Left lung (tissue), 10 donors: Measurements from ENCODE around the gene HRK. TPM values are rescaled to one million over a fixed set of nuclear protein-coding genes. Genes with fewer than 3 reads are reported as not detected.

ENCODE experiments used
- ATAC-seq: fragments of 200-7000 bp; cut with Tn5 transposase; one replicate; pipeline ENCODE4 v1.9.1; 2020; ENCODE audit warnings: moderate library complexity
- DNase-seq, 4 donors: peaks; one replicate each; pipeline ENCODE4 v3.0.0-alpha.2; 2013 to 2020
- H3K27ac ChIP-seq, 2 donors: fragments of 200-600 bp; sonication (generic) in 1 of 2; one replicate each; pipeline versions ENCODE4 v1.5.0 to v1.8.0; 2020 to 2021
- H3K27me3 ChIP-seq, 2 donors: fragments of 200-600 bp; sonication (generic) in 1 of 2; one replicate each; pipeline versions ENCODE4 v1.5.0 to v1.8.0; 2020 to 2021
- H3K36me3 ChIP-seq, 2 donors: fragments of 200-600 bp; sonication (generic) in 1 of 2; one replicate each; pipeline versions ENCODE4 v1.5.0 to v1.8.0; 2020 to 2021
- H3K4me1 ChIP-seq, 2 donors: fragments of 200-600 bp; one replicate each; pipeline ENCODE4 v1.8.0; 2021
- H3K4me3 ChIP-seq, 2 donors: fragments of 200-600 bp; sonication (generic) in 1 of 2; one replicate each; pipeline versions ENCODE4 v1.5.0 to v1.8.0; 2020 to 2021; ENCODE audit warnings: mild to moderate bottlenecking in 1 of 2
- H3K9me3 ChIP-seq, 2 donors: fragments of 200-600 bp; sonication (generic) in 1 of 2; one replicate each; pipeline versions ENCODE4 v1.5.0 to v1.8.0; 2020 to 2021
- intact Hi-C, 2 donors: fragments of 100-400 bp; cut with DNase I; formaldehyde crosslinking; loops; one replicate each; pipeline versions ENCODE4 v1.11.2 to v1.14.2; 2022
- polyA plus RNA-seq, 6 donors: library from polyadenylated mRNA; unstranded; fragments of 120-200 nt; gene quantifications; one replicate each; pipeline ENCODE4 v1.2.1, GENCODE V29; 2013; ENCODE audit not compliant: insufficient read length in 6 of 6
- total RNA-seq, 2 donors: library from RNA; stranded (reverse); fragmentation: NEBNext Ultra II Directional; extraction: Animal tissue kit (Norgen Biotek cat#: 25700); gene quantifications; one replicate each; pipeline ENCODE4 v1.2.1, GENCODE V29; 2021
- TF ChIP-seq, protein P1 (sequence below), 2 donors: fragments of 200-600 bp; sonication (generic) in 1 of 2; IDR thresholded peaks; one replicate each; pipeline versions ENCODE4 v1.5.0 to v1.8.0; 2021; ENCODE audit warnings: antibody characterized with exemption in 2 of 2
- donor health status: DM: no; HTN: yes; CAD: no.
- donor health status: DM: no; HTN: no; CAD: no.

The HRK gene
- total and polyA plus RNA-seq, 8 donors, result 0.06 to 0.34 (median 0.15) TPM

DNA sequence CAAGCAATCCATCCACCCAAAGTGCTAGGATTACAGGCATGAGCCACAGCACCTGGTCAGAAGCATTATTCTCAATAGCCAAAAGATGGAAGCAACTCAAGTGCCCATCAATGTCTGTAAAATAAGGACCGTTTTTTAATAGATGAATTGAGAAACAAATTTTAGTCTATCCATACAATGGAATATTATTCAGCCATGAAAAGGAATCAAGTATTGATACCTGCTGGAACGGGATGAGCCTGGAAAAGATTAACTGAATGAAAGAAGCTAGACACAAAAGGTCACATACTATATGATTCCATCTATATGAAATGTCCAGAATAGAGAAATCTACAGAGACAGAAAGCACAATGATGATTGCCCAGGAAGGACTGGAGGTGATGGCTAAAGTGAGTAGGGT is 20.4 kb upstream of the HRK start:
- intact Hi-C loops, result no loop called here
- no peak overlapping the region for H3K4me3 ChIP-seq
- no peaks in the 10 kb centered on the region for H3K4me1 ChIP-seq
- H3K36me3 ChIP-seq, result no peaks in the 10 kb centered on the region
- H3K27ac ChIP-seq, result no peak overlapping the region
- H3K9me3 ChIP-seq, result no peaks in the 10 kb centered on the region
- TF ChIP-seq, protein P1, sequence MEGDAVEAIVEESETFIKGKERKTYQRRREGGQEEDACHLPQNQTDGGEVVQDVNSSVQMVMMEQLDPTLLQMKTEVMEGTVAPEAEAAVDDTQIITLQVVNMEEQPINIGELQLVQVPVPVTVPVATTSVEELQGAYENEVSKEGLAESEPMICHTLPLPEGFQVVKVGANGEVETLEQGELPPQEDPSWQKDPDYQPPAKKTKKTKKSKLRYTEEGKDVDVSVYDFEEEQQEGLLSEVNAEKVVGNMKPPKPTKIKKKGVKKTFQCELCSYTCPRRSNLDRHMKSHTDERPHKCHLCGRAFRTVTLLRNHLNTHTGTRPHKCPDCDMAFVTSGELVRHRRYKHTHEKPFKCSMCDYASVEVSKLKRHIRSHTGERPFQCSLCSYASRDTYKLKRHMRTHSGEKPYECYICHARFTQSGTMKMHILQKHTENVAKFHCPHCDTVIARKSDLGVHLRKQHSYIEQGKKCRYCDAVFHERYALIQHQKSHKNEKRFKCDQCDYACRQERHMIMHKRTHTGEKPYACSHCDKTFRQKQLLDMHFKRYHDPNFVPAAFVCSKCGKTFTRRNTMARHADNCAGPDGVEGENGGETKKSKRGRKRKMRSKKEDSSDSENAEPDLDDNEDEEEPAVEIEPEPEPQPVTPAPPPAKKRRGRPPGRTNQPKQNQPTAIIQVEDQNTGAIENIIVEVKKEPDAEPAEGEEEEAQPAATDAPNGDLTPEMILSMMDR (IDR thresholded peaks at IDR 0.05), result no peak
- peaks cover 0 to 21% of the 10 kb centered on the region in 2 donors for H3K27me3 ChIP-seq
- ATAC-seq (no peak), DNase-seq (no peak)

DNA sequence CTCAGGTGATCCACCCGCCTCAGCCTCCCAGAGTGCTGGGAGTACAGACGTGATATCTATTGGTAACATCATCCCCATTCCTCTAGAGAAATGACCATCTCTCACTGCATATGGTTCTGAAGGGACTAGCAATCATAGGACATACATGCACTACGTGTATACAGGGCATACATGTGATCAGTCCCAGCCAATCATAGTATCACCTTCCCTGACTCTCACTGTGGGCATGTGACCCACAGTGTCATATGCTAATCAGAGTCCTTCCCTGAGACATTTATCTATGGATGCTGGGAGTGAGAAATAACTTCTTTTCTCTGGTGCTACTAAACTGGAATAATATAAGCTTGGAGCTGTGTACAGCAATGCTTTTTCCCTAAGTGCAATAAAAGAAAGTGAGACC is 17.4 kb upstream of the HRK start:
- TF ChIP-seq, protein P1 (IDR thresholded peaks at IDR 0.05), result no peak

DNA sequence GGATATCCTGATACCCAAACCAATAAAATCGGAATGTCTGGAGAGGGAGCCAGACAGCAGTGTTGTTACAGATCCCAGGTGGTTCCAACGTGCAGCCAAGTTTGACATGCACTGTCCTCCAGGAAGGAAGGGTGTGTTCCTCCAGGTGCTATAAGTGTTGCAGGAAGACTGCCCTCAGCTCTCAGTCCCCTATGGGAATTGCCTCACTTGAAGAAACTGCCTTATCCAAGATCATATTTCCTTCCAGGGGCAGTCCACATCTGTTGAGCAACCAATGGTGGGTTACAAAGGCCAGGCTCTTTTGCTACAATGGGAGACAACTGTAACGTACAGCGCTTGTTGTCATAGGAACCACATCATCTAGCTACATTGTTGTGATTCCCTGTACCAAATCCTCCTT is 16.2 kb upstream of the HRK start:
- Histone ChIP-seq H3K36me3 (no peaks in the 10 kb centered on the region), H3K27me3 (peaks cover 0 to 16% of the 10 kb centered on the region in 2 donors), H3K27ac (no peak overlapping the region), H3K4me1 (no peaks in the 10 kb centered on the region), H3K9me3 (no peaks in the 10 kb centered on the region), H3K4me3 (no peak overlapping the region)
- TF ChIP-seq, protein P1 (IDR thresholded peaks at IDR 0.05), result no peak
- DNase-seq (no peak), ATAC-seq (no peak)
- intact Hi-C loops, result no loop called here

More for the DNA sequence above, 17.4 kb upstream of the HRK start:
- Histone ChIP-seq H3K27ac (no peak overlapping the region), H3K27me3 (peaks cover 0 to 17% of the 10 kb centered on the region in 2 donors), H3K4me3 (no peak overlapping the region), H3K9me3 (no peaks in the 10 kb centered on the region), H3K36me3 (no peaks in the 10 kb centered on the region), H3K4me1 (no peaks in the 10 kb centered on the region)
- ATAC-seq (no peak), DNase-seq (no peak)
- intact Hi-C loops, result no loop called here

DNA sequence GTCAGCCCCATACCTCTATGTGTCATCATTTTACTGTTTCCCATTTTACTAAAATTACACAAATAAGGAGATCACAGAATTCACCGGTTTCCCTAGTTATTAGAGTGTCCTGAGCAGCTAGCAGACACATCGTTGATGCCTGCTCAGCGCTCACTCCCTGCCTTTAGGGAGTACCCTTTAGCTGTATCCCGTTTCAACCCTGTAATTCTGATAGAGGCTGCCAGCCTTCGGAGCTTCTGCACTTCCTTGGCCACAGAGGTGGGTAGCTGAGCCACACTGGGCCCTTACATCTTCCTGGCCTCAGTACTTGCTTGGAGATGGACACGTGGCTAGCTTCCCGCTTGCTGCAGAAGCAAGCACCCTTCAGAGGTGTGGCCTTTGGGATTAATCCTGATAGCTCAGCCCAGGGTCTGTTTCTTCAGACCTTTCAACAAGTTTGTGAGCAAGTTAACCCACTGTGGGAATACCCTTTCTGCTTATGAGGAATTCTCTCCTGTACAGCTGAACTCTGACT is 15.2 kb upstream of the HRK start:
- intact Hi-C loops, result no loop called here

DNA sequence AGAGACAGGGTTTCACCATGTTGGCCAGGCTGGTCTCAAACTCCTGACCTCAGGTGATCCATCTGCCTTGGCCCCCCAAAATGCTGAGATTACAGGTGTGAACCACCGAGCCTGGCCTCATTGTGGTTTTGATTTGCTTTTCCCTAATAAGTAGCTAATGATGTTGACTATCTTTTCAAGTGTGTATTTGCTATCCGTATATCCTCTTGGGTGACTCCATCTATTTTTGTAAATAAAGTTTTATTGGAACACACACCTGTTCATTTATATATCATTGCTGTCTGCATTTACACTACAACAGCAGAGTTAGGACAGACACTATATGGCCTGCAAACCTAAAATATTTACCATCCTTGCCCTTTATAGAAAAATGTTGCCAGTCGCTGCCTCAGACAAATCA is 13.7 kb upstream of the HRK start:
- Histone ChIP-seq H3K27ac (no peak overlapping the region), H3K4me1 (no peaks in the 10 kb centered on the region), H3K36me3 (no peaks in the 10 kb centered on the region), H3K27me3 (peaks cover 0 to 16% of the 10 kb centered on the region in 2 donors), H3K9me3 (no peaks in the 10 kb centered on the region), H3K4me3 (no peak overlapping the region)
- intact Hi-C loops, result no loop called here
- ATAC-seq, result no peak
- TF ChIP-seq, protein P1 (IDR thresholded peaks at IDR 0.05), result no peak
- DNase-seq, result no peak

More for the DNA sequence above, 15.2 kb upstream of the HRK start:
- H3K36me3 ChIP-seq, result no peaks in the 10 kb centered on the region
- DNase-seq (no peak), ATAC-seq (no peak)
- no peaks in the 10 kb centered on the region for H3K4me1 ChIP-seq
- H3K9me3 ChIP-seq, result no peaks in the 10 kb centered on the region
- H3K4me3 ChIP-seq, result no peak overlapping the region
- H3K27me3 ChIP-seq, result peaks cover 0 to 16% of the 10 kb centered on the region in 2 donors
- no peak overlapping the region for H3K27ac ChIP-seq
- TF ChIP-seq, protein P1 (IDR thresholded peaks at IDR 0.05), result no peak
